Progenitor cell of endocrine pancreas (in vitro differentiated cells): ENCODE results near the gene RNF213. TPM values are rescaled to one million over a fixed set of nuclear protein-coding genes. Genes with fewer than 3 reads are reported as not detected.

ENCODE experiments used
- DNase-seq: peaks from one replicate; pipeline ENCODE4 v3.0.0; 2021; ENCODE audit warnings: low spot score; ENCODE audit not compliant: unreplicated experiment
- H3K27ac Mint-ChIP-seq: 2 replicates; pipeline ENCODE4 v1.8.0; 2021; ENCODE audit warnings: mild to moderate bottlenecking, moderate library complexity, mixed read lengths
- H3K27me3 Mint-ChIP-seq: 2 replicates; pipeline ENCODE4 v1.8.0; 2021; ENCODE audit warnings: mixed read lengths
- H3K36me3 Mint-ChIP-seq: 2 replicates; pipeline ENCODE4 v1.8.0; 2022; ENCODE audit warnings: mixed read lengths; ENCODE audit not compliant: insufficient read depth
- H3K4me1 Mint-ChIP-seq: 2 replicates; pipeline ENCODE4 v1.8.0; 2021; ENCODE audit warnings: low read depth, mixed read lengths
- H3K4me3 Mint-ChIP-seq: 2 replicates; pipeline ENCODE4 v1.8.0; 2021; ENCODE audit warnings: low read depth, mild to moderate bottlenecking, moderate library complexity, mixed read lengths
- H3K9me3 Mint-ChIP-seq: 2 replicates; pipeline ENCODE4 v1.8.0; 2021; ENCODE audit warnings: low read depth, mixed read lengths
- CTCF ChIP-seq: fragments of 200-600 bp; sonication (generic); IDR thresholded peaks from one replicate; pipeline ENCODE4 v1.5.0; 2021; ENCODE audit warnings: antibody characterized with exemption, mild to moderate bottlenecking; ENCODE audit not compliant: unreplicated experiment
- total RNA-seq: library from RNA; stranded (reverse); gene quantifications from 2 replicates; pipeline ENCODE4 v1.2.1, GENCODE V29; 2021

RNF213 gene
- total RNA-seq, 1 donor from 2014 or later = 57.6 TPM

DNA sequence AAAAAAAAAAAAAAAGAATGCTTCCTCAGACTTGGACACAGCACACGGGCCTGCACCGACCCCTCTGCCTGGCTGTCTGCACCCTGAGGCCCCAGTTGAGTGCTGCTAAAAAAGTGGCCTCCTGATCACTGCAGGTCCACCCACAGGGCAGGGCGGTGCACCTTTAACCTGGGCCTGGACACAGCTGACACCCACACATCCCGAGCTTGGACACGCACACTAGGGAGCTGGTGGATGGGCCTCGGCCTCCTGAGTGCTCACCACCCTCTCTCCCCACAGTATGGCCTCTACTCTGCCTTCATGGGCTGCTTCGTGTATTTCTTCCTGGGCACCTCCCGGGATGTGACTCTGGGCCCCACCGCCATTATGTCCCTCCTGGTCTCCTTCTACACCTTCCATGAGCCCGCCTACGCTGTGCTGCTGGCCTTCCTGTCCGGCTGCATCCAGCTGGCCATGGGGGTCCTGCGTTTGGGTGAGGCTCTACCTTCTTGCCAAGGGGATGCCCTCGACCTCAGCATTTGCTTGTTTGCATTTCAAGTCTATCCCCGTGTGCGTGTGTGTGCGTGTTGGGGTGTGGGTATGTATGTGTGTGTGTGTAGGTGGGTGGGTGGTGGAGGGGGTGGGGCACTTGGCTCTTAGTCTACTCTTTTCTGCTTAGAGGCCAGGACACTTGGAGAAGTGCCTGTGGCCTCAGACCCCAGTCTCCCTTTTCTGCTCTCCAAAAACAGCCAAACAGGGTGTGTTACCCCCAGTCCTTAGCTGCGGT lies 38.1 kb upstream of the RNF213 start:
- H3K27me3 Mint-ChIP-seq = no peaks in the 10 kb centered on the region
- peaks cover 8% of the 10 kb centered on the region for H3K4me1 Mint-ChIP-seq
- H3K27ac Mint-ChIP-seq = no peak overlapping the region
- peak overlapping the region; percentile 52 for H3K4me3 Mint-ChIP-seq
- no peak for DNase-seq
- TF ChIP-seq CTCF = no peak
- H3K36me3 Mint-ChIP-seq = peaks cover 6% of the 10 kb centered on the region
- H3K9me3 Mint-ChIP-seq = no peaks in the 10 kb centered on the region

DNA sequence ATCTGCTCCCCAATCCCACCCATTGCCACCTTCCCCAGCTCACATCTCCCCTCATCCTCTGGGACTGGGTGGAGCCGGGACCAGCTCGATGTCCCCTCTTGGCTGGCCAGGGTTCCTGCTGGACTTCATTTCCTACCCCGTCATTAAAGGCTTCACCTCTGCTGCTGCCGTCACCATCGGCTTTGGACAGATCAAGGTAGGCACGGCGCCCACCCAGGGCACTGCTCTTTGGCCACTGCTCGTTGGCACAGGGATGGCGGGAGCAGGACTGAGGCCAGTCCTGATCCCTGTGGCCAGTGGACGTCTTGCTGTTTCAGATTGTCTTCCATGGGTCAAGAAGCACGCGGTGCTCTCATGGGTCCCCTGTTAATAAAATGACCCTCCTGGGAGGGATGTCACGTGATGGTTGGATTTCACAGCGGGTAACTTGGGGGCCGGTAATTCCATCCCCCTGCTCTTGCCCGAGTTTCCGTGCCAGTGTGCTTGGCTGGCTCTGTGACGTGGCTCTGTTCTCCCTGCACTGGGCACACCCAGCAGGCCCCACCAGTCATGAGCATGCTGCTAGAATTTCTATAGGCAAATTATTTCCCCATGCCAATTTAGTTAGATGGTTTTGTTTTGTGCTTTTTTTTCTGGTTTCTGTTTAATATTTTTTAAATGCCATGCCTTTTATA lies 37.4 kb upstream of the RNF213 start:
- H3K27ac Mint-ChIP-seq = no peak overlapping the region
- peaks cover 6% of the 10 kb centered on the region for H3K36me3 Mint-ChIP-seq
- H3K27me3 Mint-ChIP-seq = no peaks in the 10 kb centered on the region
- no peak for DNase-seq
- TF ChIP-seq CTCF = no peak
- no peaks in the 10 kb centered on the region for H3K9me3 Mint-ChIP-seq
- H3K4me1 Mint-ChIP-seq = peaks cover 8% of the 10 kb centered on the region
- peak overlapping the region; percentile 52 for H3K4me3 Mint-ChIP-seq

DNA sequence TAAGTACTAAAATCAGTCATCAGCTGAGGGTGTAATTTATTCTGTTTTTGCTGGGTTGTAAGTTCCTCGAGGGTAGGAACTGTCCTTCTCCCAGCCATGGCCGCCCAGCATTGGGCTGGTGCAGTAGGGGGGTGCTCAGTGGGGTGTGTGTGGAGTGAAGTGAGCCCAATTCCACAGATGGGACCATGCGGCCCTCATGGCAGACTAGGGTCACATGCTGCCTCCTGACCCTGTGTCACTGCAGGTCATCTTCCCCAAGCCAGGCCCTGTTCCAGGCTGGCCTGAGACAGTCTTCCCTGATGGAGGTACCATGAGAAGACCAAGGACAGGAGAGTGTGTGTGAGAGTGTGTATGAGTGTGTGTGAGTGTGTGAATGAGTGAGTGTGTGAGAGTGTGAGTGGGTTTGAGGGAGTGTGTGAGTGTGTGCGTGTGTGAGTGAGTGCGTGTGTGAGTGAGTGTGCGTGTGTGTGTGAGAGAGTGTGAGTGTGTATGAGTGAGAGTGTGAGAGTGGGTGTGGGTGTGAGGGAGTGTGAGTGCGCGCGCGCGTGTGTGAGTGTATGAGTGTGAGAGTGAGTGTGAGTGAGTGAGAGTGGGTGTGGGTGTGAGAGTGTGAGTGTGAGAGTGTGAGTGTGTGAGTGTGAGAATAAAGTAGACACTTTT lies 36.7 kb upstream of the RNF213 start:
- H3K9me3 Mint-ChIP-seq = no peaks in the 10 kb centered on the region
- peaks cover 7% of the 10 kb centered on the region for H3K36me3 Mint-ChIP-seq
- H3K4me1 Mint-ChIP-seq = peaks cover 8% of the 10 kb centered on the region
- DNase-seq = no peak
- TF ChIP-seq CTCF = no peak
- H3K27ac Mint-ChIP-seq = no peak overlapping the region
- H3K27me3 Mint-ChIP-seq = no peaks in the 10 kb centered on the region
- no peak overlapping the region for H3K4me3 Mint-ChIP-seq

- no peaks in the 10 kb centered on the region for H3K9me3 Mint-ChIP-seq
- TF ChIP-seq CTCF = no peak
- DNase-seq = no peak
- H3K4me1 Mint-ChIP-seq = peaks cover 5% of the 10 kb centered on the region
- no peak overlapping the region for H3K27ac Mint-ChIP-seq
- H3K36me3 Mint-ChIP-seq = peaks cover 7% of the 10 kb centered on the region
- no peak overlapping the region for H3K4me3 Mint-ChIP-seq
- no peaks in the 10 kb centered on the region for H3K27me3 Mint-ChIP-seq
Observed at GRCh38 chr17:80224683-80225082, 36.0 kb upstream of the RNF213 start.

DNA sequence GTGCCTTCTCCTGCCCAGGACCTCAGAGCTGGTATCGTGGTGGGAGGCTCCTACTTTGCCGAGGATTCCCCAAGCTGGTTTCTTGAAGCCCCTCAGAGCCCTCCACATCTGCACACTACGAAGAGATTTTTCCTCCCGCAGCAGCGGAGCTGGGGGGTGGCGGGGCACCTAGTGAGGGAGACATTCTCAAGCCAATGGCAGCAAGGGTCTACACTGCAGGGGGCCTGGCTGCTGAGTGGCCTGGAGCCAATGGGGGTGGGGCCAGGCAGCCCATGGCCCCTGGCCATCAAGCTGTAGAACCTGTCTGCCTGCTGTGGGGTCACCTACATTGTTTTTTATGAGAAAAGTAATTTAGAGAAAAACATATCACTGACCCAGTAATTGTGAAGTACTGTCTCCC lies 35.4 kb upstream of the RNF213 start:
- Mint-ChIP-seq H3K27ac (no peak overlapping the region), H3K27me3 (no peaks in the 10 kb centered on the region), H3K4me3 (no peak overlapping the region), H3K4me1 (peaks cover 5% of the 10 kb centered on the region), H3K9me3 (no peaks in the 10 kb centered on the region), H3K36me3 (peaks cover 9% of the 10 kb centered on the region)
- DNase-seq = no peak
- no peak for TF ChIP-seq CTCF
